HG03342 (cell line): Measurements from ENCODE around the gene ARHGEF10L.
"Not testable (repeated sequence)": the region's sequence is repeated elsewhere in the genome, so short reads cannot be mapped to it uniquely, and the experiment has no call there.

ENCODE experiments used
- ATAC-seq: cut with Tn5 transposase; IDR thresholded peaks from one replicate; pipeline ENCODE4 v1.9.1; 2021; ENCODE audit warnings: mild to moderate bottlenecking, moderate library complexity; ENCODE audit not compliant: unreplicated experiment

The ARHGEF10L gene

DNA sequence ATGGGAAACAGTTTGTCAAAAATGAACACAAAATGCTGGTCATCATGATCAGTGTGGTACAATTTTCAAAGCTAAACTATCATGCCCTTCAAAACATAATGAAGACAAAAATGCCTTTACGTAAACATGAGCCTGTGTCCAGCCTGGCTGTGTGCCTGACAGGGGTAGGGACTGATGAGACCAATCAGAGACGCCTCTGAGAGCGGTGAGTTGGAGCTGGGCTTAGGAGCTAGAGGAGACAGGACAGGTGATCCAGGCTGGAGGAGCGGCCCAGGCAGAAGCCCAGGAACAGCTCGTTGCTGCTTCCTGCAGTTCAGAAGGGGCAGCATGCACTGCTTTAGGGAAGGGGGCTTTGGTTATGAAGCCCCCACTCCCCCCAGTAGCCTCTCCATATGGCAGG lies 70.0 kb downstream of the ARHGEF10L start:
- no peak for ATAC-seq

DNA sequence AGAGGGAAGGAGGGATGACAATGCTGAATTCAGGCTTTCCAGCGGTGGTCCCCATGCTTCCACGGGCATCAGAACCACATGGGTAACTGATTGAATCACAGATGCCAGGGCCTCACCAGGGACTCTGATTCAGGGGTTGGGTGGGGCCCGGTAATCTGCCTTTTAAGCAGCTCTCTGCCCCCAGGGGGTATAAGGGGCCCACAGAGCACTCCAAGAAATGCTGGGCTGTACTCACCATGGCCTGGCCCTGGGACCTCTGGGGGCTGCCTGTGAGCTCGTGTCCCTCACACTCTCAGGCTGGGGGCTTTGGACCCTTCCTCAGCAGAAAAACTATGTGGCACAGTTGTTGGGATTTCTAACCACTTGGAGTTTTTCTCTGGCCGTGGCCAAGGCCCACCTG lies 70.6 kb downstream of the ARHGEF10L start:
- ATAC-seq, result no peak

GRCh38 chr1:17610713-17611112 lies 71.2 kb downstream of the ARHGEF10L start:
- no peak for ATAC-seq

- no peak for ATAC-seq
Observed at GRCh38 chr1:17611991-17612390, 72.5 kb downstream of the ARHGEF10L start.

DNA sequence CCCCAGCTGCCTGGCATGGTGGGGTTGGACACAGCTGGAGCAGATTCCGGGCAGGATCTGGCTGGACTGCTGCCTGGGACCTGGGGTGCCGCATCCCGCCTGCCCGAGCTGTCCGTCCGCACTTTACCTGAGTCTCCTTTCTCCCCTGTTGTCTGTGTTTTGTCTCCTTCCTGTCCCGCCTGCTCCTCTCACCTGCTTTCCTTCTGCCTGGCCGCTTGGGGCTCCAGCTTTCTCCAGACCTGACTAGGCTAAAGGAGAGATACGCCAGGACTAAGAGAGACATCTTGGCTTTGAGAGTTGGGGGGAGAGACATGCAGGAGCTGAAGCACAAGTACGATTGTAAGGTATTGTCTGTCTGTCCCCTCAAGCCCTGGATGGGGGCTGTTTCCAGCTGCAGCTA lies 73.3 kb downstream of the ARHGEF10L start:
- no peak for ATAC-seq

GRCh38 chr1:17614586-17614985 lies 75.1 kb downstream of the ARHGEF10L start:
- ATAC-seq, result no peak

- no peak for ATAC-seq
Observed at GRCh38 chr1:17615157-17615556, 75.7 kb downstream of the ARHGEF10L start.

DNA sequence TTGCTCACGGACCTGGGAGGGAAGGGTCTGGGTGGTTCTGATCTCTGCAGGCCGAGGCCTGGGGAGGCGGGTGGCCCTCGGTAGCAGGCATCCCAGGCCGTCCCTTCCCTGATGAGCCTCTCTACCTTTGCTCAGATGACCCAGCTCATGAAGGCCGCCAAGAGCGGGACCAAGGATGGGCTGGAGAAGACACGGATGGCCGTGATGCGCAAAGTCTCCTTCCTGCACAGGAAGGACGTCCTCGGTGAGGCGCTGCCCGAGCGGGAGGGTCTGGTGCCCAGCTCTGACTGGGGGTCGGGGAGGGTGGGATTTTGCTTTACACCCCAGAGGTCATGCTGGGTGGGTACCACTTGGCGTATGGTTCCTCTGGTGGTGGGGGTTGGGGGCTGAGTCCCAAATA lies 76.5 kb downstream of the ARHGEF10L start:
- no peak for ATAC-seq

GRCh38 chr1:17616731-17617279 lies 77.3 kb downstream of the ARHGEF10L start:
- no peak for ATAC-seq

GRCh38 chr1:17617787-17618557 lies 78.5 kb downstream of the ARHGEF10L start:
- no peak for ATAC-seq

DNA sequence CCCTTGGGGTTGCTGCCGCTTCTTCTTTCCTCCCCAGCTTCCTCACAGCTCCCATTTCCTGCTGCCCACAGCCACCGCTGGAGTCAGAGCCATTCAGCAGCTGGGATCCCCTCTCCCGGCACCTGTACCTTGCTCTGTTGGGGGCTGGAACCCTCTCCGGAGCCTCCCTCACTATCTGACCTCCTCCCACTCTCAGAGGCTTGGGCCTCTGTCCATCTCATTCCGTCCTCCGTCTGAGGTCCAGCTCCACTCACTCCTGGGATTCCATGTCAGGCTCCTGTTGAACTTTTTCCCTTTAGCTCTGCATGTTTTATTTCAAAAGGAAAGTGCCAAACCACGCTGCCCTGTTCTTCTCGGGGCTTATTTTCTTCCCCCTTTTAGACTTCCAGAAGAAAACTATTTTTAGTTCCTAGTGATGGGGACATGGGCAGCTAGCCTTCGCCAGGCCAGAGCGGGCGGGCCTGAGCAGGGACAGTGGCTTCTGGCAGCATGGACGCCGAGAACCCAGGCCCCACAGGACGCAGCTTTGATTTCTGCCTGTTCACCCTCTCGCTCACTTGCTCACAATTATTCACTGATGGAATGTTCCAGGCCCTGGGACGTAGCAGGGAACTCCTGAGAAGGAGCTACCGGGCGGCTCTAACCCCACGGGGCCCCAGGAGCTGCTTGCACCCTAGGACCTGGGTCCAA lies 79.2 kb downstream of the ARHGEF10L start:
- ATAC-seq, result no peak

- no peak for ATAC-seq
Observed at GRCh38 chr1:17620448-17620847, 81.0 kb downstream of the ARHGEF10L start.

DNA sequence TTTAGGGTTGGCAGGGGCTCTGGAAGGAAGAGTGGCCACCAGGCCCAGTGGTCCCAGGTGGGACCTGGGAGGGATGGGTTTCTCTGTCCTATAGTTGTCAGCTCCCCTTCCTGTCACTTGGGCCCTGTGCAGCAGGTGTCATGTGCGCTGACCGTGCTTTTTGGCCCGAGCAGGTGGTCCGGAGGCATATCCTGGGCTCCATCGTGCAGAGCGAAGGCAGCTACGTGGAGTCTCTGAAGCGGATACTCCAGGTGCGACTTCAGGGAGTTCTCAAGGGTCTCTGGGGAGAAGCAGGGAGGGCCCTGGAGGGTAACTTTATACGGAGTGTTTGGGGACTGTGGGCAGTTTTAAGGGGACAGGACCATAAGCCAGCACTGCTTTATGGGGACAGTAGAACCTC lies 82.2 kb downstream of the ARHGEF10L start:
- ATAC-seq, result no peak

GRCh38 chr1:17622823-17623222 lies 83.3 kb downstream of the ARHGEF10L start:
- ATAC-seq, result no peak

DNA sequence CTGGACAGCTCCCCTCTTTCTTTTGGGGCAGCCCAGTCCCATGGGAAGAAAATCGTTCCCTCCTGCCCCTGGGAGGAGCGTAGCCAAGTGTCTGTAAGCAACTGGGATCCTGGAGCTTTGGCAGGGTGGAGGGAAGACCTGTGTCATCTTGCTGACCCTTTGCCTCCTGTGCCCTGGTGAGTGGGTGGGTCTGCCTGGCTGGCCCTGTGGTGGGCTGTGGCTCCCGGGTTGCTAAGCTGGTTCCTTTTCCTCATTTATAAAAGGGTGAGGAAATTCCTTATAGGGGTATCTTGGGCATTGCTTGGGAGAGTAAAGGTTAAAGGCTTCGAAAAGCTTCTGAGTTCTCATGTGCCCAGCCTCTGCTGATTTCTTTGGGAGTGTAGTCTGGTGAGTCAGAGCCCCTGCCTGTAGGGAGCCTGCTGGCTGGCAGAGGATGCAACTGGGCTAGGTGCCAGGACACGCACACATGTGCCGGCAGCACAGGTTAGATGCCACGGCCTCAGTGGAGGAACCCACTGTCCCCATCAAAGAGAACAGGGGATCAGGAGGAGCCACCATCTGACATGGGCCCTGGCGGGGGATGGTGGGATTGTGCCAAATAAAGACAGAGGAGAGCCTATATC lies 85.2 kb downstream of the ARHGEF10L start:
- no peak for ATAC-seq

DNA sequence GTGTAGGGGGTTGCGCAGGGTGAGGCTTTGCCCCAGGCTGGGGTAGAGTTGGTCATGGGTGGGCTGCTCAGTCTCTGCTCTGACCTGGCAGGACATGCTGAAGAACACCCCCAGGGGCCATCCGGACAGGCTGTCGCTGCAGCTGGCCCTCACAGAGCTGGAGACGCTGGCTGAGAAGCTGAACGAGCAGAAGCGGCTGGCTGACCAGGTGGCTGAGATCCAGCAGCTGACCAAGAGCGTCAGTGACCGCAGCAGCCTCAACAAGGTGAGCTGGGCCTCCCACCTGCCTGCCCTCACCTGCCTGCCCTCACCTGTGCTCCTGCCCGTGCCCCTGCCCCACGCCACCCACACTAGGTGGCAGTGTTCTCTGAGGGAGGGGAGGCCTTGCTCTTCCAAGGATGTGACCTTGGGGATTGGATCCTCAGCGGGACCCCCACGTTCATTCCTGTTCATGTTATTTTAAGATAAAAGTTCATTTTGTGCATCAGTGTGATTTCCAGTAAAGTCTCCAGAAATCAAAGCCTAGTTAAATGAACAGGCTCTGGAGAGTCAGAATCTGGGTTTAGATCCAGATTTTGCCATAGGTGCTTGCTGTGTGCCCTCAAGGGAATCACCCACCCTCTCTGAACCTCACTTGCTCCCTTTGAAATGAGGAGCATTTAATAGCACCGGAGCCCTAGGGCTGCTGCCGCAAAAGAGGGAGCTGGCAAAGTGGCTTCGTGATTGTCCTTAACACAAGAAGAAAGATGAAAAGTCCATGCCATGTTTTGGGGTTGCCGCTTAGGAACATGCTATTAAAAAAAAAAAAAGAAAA lies 87.9 kb downstream of the ARHGEF10L start:
- ATAC-seq, result no peak

- not testable (repeated sequence) for ATAC-seq
Observed at GRCh38 chr1:17629046-17629445, 89.5 kb downstream of the ARHGEF10L start.

GRCh38 chr1:17629460-17629859 lies 90.0 kb downstream of the ARHGEF10L start:
- ATAC-seq, result no peak

DNA sequence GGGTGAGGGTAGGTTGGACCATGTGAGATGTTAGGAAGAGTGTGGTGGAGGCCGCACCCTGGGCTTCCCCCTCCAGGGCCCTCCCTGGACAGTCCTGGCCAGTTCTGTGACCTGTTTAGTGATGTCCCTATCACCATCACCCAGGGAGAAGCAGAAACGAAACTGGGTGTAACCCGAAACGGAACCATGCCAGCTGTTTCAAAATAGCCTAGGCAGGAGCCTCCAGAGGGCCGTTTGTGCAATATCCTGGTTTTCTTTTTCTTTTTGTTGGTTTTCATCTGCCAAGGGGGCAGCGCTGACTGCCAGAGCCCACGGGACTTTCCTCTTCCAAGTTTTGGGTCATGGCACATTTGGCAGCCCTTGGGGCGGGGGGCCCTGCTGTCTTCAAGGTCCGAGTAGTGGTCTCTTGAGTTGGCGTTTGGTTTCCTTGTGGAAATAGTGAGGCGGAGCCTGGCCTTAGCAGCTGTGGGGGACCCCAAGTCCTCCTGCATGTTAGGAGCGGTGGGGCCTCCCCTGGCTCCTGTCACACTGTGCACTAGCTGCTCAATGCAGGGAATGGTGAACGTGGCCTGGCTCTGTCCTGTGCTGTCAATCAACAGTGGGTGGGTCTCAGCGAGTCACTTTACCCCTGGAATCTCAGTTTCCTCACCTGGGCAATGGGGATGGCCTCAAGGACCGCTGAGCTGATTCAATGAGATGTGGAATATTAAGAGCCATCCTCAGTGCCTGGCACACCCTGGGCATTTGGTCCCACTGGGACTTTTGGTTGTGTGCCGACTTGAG lies 90.7 kb downstream of the ARHGEF10L start:
- no peak for ATAC-seq

DNA sequence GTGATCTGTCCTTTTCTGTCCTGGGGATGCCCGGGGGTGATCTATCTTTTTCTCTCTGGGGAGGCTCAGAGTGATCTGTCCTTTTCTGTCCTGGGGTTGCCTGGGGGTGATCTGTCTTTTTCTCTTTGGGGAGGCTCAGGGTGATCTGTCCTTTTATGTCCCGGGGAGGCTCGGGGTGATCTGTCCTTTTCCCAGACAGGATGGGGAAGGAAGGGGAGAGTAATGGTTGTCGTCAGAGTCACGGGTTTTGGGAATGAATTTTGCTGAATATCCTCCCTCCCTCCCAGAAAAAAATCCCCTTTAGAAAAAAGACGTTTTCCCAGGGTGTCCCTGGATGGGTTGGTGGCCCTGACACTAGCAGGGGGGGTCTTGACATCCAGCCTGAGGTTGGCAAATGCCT lies 91.5 kb downstream of the ARHGEF10L start:
- no peak for ATAC-seq
